GM23338 (cell line): Measurements from ENCODE around the gene AFTPH. TPM values are rescaled to one million over a fixed set of nuclear protein-coding genes. Genes with fewer than 3 reads are reported as not detected.

Experiments used
- ATAC-seq: fragments of 200-7000 bp; cut with Tn5 transposase; 3 replicates; pipeline ENCODE4 v1.9.1; 2020
- DNase-seq: peaks from one replicate; pipeline ENCODE4 v3.0.0-alpha.2; 2015; ENCODE audit warnings: low spot score
- H2AFZ ChIP-seq: fragments of 200-600 bp; sonication (generic); 2 replicates; pipeline ENCODE4 v1.8.0; 2016; ENCODE audit warnings: antibody characterized with exemption, mild to moderate bottlenecking, moderate library complexity
- H3F3A ChIP-seq: fragments of 200-600 bp; sonication (generic); replicated peaks from 2 replicates; pipeline ENCODE4 v1.8.0; 2017; ENCODE audit warnings: antibody characterized with exemption, mixed run types, low read depth
- H3K27ac ChIP-seq: fragments of 200-600 bp; sonication (generic); 2 replicates; pipeline ENCODE4 v1.6.1; 2016; ENCODE audit warnings: low read depth
- H3K27me3 ChIP-seq: fragments of 200-600 bp; sonication (generic); 2 replicates; pipeline ENCODE4 v1.8.0; 2016; ENCODE audit warnings: mild to moderate bottlenecking, mixed run types, moderate library complexity; ENCODE audit not compliant: insufficient read depth
- H3K36me3 ChIP-seq: fragments of 200-600 bp; sonication (generic); 2 replicates; pipeline ENCODE4 v1.8.0; 2016; ENCODE audit warnings: mild to moderate bottlenecking; ENCODE audit not compliant: insufficient read depth
- H3K4me1 ChIP-seq: fragments of 200-600 bp; sonication (generic); 2 replicates; pipeline ENCODE4 v1.8.0; 2016; ENCODE audit warnings: mild to moderate bottlenecking, moderate library complexity; ENCODE audit not compliant: insufficient read depth
- H3K4me2 ChIP-seq: fragments of 200-600 bp; sonication (generic); 2 replicates; pipeline ENCODE4 v1.7.1; 2017; ENCODE audit warnings: mixed run types
- H3K4me3 ChIP-seq: fragments of 200-600 bp; sonication (generic); 2 replicates; pipeline ENCODE4 v1.6.1; 2016; ENCODE audit warnings: mixed run types
- H3K79me2 ChIP-seq: fragments of 200-600 bp; sonication (generic); replicated peaks from 2 replicates; pipeline ENCODE4 v1.8.0; 2017; ENCODE audit warnings: mild to moderate bottlenecking; ENCODE audit not compliant: insufficient read depth
- H3K9me2 ChIP-seq: fragments of 200-600 bp; sonication (generic); 2 replicates; pipeline ENCODE4 v1.8.0; 2017; ENCODE audit not compliant: insufficient read depth
- H4K20me1 ChIP-seq: fragments of 200-600 bp; sonication (generic); replicated peaks from 2 replicates; pipeline ENCODE4 v1.8.0; 2017; ENCODE audit warnings: mild to moderate bottlenecking; ENCODE audit not compliant: insufficient read depth
- H3K27ac Mint-ChIP-seq: 2 replicates; pipeline ENCODE4 v1.8.0; 2020; ENCODE audit warnings: inconsistent platforms, mild to moderate bottlenecking, moderate library complexity, mixed read lengths
- H3K27me3 Mint-ChIP-seq: 3 replicates; pipeline ENCODE4 v1.8.0; 2022; ENCODE audit warnings: low read depth, mild to moderate bottlenecking, moderate library complexity, mixed read lengths, inconsistent platforms; ENCODE audit not compliant: insufficient read depth, poor library complexity
- H3K36me3 Mint-ChIP-seq: 3 replicates; pipeline ENCODE4 v1.8.0; 2021; ENCODE audit warnings: low read depth, mild to moderate bottlenecking, inconsistent platforms, moderate library complexity, mixed read lengths
- H3K4me1 Mint-ChIP-seq: 3 replicates; pipeline ENCODE4 v1.8.0; 2020; ENCODE audit warnings: mild to moderate bottlenecking, inconsistent platforms, mixed read lengths
- H3K4me3 Mint-ChIP-seq: 3 replicates; pipeline ENCODE4 v1.8.0; 2021; ENCODE audit warnings: moderate library complexity, mild to moderate bottlenecking, inconsistent platforms, mixed read lengths
- H3K9me3 Mint-ChIP-seq: 3 replicates; pipeline ENCODE4 v1.8.0; 2020; ENCODE audit warnings: moderate library complexity, mild to moderate bottlenecking, inconsistent platforms, mixed read lengths
- EZH2 ChIP-seq: fragments of 200-600 bp; sonication (generic); IDR thresholded peaks from one replicate; pipeline ENCODE4 v1.8.0; 2017; ENCODE audit warnings: antibody characterized with exemption, mild to moderate bottlenecking, low read depth; ENCODE audit not compliant: unreplicated experiment
- JUNB ChIP-seq: IDR thresholded peaks from one replicate; pipeline ENCODE4 v1.6.1; 2016; ENCODE audit warnings: antibody characterized with exemption; ENCODE audit not compliant: unreplicated experiment
- NANOG ChIP-seq: IDR thresholded peaks from 2 replicates; pipeline ENCODE4 v1.6.1; 2016; ENCODE audit warnings: antibody characterized with exemption, borderline replicate concordance
- STAT1 ChIP-seq: IDR thresholded peaks from one replicate; pipeline ENCODE4 v1.6.1; 2016; ENCODE audit warnings: antibody characterized with exemption; ENCODE audit not compliant: unreplicated experiment
- ZNF331 ChIP-seq: fragments of 250-450 bp; sonication (Bioruptor Pico); IDR thresholded peaks from 2 replicates; pipeline ENCODE4 v1.5.0; 2020; ENCODE audit warnings: low read depth, mild to moderate bottlenecking, moderate library complexity
- polyA plus RNA-seq: library from polyadenylated mRNA; unstranded; fragments of >200 nt; fragmentation: Nextera tagmentation; extraction: Ambion mirVana; gene quantifications from 2 replicates; pipeline ENCODE4 v1.2.1, GENCODE V29; 2016
- total RNA-seq: library from RNA; depleted of rRNA; stranded (reverse); fragments of >200 nt; shearing (Covaris generic); gene quantifications from 2 replicates; pipeline ENCODE4 v1.2.3, GENCODE V29; 2014
- TF ChIP-seq, protein P1 (sequence below): IDR thresholded peaks from one replicate; pipeline ENCODE4 v1.6.1; 2018; ENCODE audit warnings: antibody characterized with exemption; ENCODE audit not compliant: unreplicated experiment
- TF ChIP-seq, protein P2 (sequence below): IDR thresholded peaks from 2 replicates; pipeline ENCODE4 v1.6.1; 2016; ENCODE audit warnings: antibody characterized with exemption
- TF ChIP-seq, protein P3 (sequence below): fragments of 250-450 bp; sonication (Bioruptor Pico); IDR thresholded peaks from 2 replicates; pipeline ENCODE4 v1.5.0; 2020; ENCODE audit warnings: mild to moderate bottlenecking, moderate library complexity

AFTPH gene
- total and polyA plus RNA-seq, 2 experiments from 2014 or later, result 14.9 to 20.6 TPM

DNA sequence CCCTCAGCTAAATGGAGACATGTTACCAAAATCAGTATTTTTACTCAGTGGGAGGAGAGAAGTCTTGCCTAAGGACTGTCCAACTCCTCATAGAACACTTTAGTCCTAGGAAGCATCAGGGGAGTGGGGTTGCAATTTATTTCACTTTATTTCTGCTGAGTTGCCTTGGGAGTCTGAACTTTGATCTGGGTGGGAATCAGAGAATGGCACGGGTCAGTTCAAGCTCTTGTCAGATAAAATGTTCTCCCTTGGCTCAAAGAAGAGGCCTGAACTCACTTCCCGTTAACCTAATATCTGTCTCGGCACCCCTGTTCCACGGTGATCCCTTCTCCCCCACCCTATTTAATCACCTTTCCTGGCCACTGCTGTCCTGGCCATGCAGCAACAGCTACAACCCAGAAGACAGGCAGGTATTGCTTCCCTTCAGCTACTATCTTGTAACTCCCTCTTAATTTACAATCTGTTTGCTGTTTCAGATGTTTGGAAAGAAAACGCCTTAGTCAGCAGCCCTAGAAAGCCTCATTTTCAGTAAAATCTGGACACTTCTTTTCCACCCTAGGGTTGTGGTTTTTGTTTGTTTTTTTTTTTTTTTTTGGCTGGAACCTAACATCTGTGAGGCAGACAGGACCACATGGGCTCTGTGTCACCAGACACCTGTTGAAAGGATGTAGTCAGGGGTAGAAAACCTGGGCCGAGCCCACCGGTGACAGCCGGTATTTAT is 77.1 kb downstream of the AFTPH start:
- Histone ChIP-seq H3F3A (no peaks in the 10 kb centered on the region), H3K79me2 (no peaks in the 10 kb centered on the region), H4K20me1 (no peaks in the 10 kb centered on the region), H3K4me2 (no peak overlapping the region), H3K9me2 (no peaks in the 10 kb centered on the region), H3K36me3 (no peaks in the 10 kb centered on the region), H2AFZ (no peak overlapping the region), H3K27ac (no peak overlapping the region), H3K4me1 (no peaks in the 10 kb centered on the region), H3K27me3 (no peaks in the 10 kb centered on the region), H3K4me3 (no peak overlapping the region)
- ATAC-seq (no peak), DNase-seq (no peak)
- Mint-ChIP-seq H3K4me3 (no peak overlapping the region), H3K9me3 (peaks cover 7% of the 10 kb centered on the region; the same call in 2 of the 3 replicates), H3K36me3 (no peaks in the 10 kb centered on the region; the same call in 2 of the 3 replicates), H3K4me1 (peaks cover 5% of the 10 kb centered on the region; the same call in 2 of the 3 replicates), H3K27me3 (peaks cover 7% of the 10 kb centered on the region), H3K27ac (no peak overlapping the region)
- TF ChIP-seq, protein P1, sequence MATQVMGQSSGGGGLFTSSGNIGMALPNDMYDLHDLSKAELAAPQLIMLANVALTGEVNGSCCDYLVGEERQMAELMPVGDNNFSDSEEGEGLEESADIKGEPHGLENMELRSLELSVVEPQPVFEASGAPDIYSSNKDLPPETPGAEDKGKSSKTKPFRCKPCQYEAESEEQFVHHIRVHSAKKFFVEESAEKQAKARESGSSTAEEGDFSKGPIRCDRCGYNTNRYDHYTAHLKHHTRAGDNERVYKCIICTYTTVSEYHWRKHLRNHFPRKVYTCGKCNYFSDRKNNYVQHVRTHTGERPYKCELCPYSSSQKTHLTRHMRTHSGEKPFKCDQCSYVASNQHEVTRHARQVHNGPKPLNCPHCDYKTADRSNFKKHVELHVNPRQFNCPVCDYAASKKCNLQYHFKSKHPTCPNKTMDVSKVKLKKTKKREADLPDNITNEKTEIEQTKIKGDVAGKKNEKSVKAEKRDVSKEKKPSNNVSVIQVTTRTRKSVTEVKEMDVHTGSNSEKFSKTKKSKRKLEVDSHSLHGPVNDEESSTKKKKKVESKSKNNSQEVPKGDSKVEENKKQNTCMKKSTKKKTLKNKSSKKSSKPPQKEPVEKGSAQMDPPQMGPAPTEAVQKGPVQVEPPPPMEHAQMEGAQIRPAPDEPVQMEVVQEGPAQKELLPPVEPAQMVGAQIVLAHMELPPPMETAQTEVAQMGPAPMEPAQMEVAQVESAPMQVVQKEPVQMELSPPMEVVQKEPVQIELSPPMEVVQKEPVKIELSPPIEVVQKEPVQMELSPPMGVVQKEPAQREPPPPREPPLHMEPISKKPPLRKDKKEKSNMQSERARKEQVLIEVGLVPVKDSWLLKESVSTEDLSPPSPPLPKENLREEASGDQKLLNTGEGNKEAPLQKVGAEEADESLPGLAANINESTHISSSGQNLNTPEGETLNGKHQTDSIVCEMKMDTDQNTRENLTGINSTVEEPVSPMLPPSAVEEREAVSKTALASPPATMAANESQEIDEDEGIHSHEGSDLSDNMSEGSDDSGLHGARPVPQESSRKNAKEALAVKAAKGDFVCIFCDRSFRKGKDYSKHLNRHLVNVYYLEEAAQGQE, result no peak
- TF ChIP-seq NANOG (no peak), ZNF331 (CRISPR knock-in tag) (no peak)
- TF ChIP-seq, protein P2, sequence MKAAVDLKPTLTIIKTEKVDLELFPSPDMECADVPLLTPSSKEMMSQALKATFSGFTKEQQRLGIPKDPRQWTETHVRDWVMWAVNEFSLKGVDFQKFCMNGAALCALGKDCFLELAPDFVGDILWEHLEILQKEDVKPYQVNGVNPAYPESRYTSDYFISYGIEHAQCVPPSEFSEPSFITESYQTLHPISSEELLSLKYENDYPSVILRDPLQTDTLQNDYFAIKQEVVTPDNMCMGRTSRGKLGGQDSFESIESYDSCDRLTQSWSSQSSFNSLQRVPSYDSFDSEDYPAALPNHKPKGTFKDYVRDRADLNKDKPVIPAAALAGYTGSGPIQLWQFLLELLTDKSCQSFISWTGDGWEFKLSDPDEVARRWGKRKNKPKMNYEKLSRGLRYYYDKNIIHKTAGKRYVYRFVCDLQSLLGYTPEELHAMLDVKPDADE, result no peak

DNA sequence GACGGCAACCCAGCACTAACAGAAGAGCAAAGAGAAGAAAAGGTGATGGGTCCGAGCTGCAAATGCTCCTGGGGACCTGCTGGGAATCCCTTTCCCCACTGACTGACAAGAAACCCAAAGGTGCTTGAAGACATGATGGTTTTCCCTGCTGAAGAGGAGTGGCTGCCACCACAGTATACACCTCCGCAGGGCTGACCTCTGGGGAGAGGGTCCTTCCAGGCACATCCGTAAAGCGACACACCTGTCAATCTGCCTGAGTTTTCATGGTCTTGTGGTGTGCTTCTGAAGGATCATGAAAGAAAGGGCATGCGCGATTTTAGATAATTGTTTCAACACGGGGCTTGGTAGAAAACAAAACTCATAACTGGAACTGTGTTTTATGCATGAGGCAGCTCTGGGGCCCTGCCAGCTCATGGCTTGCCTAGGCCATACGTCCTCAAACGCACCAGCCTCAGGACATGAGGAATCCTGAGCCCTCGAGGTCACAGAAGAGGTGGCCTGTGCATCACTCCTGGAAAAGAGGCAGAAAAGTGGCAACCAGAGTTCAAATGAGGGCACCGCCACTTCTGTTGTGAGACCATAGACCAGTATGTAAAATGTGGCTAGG is 77.8 kb downstream of the AFTPH start:
- H3K36me3 ChIP-seq, result no peaks in the 10 kb centered on the region
- ATAC-seq, result no peak
- no peaks in the 10 kb centered on the region for H3K4me1 ChIP-seq
- Mint-ChIP-seq H3K4me1 (peaks cover 4% of the 10 kb centered on the region; the same call in 1 of the 3 replicates), H3K27ac (no peak overlapping the region), H3K36me3 (no peaks in the 10 kb centered on the region; the same call in 2 of the 3 replicates), H3K9me3 (peaks cover 7% of the 10 kb centered on the region; the same call in 2 of the 3 replicates), H3K27me3 (peaks cover 7% of the 10 kb centered on the region), H3K4me3 (no peak overlapping the region)
- no peaks in the 10 kb centered on the region for H3F3A ChIP-seq
- no peak overlapping the region for H3K4me3 ChIP-seq
- H3K79me2 ChIP-seq, result no peaks in the 10 kb centered on the region
- H2AFZ ChIP-seq, result no peak overlapping the region
- no peaks in the 10 kb centered on the region for H4K20me1 ChIP-seq
- H3K27ac ChIP-seq, result no peak overlapping the region
- DNase-seq, result no peak
- no peaks in the 10 kb centered on the region for H3K27me3 ChIP-seq
- H3K4me2 ChIP-seq, result no peak overlapping the region
- no peaks in the 10 kb centered on the region for H3K9me2 ChIP-seq
- no peak for TF ChIP-seq EZH2
- TF ChIP-seq, protein P3, sequence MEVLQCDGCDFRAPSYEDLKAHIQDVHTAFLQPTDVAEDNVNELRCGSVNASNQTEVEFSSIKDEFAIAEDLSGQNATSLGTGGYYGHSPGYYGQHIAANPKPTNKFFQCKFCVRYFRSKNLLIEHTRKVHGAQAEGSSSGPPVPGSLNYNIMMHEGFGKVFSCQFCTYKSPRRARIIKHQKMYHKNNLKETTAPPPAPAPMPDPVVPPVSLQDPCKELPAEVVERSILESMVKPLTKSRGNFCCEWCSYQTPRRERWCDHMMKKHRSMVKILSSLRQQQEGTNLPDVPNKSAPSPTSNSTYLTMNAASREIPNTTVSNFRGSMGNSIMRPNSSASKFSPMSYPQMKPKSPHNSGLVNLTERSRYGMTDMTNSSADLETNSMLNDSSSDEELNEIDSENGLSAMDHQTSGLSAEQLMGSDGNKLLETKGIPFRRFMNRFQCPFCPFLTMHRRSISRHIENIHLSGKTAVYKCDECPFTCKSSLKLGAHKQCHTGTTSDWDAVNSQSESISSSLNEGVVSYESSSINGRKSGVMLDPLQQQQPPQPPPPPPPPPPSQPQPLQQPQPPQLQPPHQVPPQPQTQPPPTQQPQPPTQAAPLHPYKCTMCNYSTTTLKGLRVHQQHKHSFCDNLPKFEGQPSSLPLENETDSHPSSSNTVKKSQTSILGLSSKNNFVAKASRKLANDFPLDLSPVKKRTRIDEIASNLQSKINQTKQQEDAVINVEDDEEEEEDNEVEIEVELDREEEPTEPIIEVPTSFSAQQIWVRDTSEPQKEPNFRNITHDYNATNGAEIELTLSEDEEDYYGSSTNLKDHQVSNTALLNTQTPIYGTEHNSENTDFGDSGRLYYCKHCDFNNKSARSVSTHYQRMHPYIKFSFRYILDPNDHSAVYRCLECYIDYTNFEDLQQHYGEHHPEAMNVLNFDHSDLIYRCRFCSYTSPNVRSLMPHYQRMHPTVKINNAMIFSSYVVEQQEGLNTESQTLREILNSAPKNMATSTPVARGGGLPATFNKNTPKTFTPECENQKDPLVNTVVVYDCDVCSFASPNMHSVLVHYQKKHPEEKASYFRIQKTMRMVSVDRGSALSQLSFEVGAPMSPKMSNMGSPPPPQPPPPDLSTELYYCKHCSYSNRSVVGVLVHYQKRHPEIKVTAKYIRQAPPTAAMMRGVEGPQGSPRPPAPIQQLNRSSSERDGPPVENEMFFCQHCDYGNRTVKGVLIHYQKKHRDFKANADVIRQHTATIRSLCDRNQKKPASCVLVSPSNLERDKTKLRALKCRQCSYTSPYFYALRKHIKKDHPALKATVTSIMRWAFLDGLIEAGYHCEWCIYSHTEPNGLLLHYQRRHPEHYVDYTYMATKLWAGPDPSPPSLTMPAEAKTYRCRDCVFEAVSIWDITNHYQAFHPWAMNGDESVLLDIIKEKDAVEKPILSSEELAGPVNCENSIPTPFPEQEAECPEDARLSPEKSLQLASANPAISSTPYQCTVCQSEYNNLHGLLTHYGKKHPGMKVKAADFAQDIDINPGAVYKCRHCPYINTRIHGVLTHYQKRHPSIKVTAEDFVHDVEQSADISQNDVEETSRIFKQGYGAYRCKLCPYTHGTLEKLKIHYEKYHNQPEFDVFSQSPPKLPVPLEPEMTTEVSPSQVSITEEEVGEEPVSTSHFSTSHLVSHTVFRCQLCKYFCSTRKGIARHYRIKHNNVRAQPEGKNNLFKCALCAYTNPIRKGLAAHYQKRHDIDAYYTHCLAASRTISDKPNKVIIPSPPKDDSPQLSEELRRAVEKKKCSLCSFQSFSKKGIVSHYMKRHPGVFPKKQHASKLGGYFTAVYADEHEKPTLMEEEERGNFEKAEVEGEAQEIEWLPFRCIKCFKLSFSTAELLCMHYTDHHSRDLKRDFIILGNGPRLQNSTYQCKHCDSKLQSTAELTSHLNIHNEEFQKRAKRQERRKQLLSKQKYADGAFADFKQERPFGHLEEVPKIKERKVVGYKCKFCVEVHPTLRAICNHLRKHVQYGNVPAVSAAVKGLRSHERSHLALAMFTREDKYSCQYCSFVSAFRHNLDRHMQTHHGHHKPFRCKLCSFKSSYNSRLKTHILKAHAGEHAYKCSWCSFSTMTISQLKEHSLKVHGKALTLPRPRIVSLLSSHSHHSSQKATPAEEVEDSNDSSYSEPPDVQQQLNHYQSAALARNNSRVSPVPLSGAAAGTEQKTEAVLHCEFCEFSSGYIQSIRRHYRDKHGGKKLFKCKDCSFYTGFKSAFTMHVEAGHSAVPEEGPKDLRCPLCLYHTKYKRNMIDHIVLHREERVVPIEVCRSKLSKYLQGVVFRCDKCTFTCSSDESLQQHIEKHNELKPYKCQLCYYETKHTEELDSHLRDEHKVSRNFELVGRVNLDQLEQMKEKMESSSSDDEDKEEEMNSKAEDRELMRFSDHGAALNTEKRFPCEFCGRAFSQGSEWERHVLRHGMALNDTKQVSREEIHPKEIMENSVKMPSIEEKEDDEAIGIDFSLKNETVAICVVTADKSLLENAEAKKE (CRISPR knock-in tag), result no peak
- TF ChIP-seq JUNB, result no peak
- no peak for TF ChIP-seq STAT1
